ENCODE results near the gene TRDMT1.

The TRDMT1 gene

GRCh38 chr10:17169803-17170202, 31.7 kb downstream of the TRDMT1 start:
- H3K36me3 ChIP-seq (ENCODE audit: insufficient read depth), result no peaks in the 10 kb centered on the region
- no peak overlapping the region for H3K4me3 ChIP-seq (IDR thresholded peaks at IDR 0.05; ENCODE audit: insufficient read depth, low read depth, low read length)
- no peak overlapping the region for H3K9ac ChIP-seq
- H3K27me3 ChIP-seq (ENCODE audit: insufficient read depth, low read depth), result no peaks in the 10 kb centered on the region
- no peak for TF ChIP-seq CTCF (conservative IDR thresholded peaks at IDR 0.05; ENCODE audit: low read depth, low read length)
- no peak overlapping the region for H3K27ac ChIP-seq
- no peaks in the 10 kb centered on the region for H4K20me1 ChIP-seq (ENCODE audit: insufficient read depth)
- H2AFZ ChIP-seq (ENCODE audit: low read depth), result no peak overlapping the region
- no peaks in the 10 kb centered on the region for H3K79me2 ChIP-seq (ENCODE audit: insufficient read depth, low read depth)
- H3K4me1 ChIP-seq (ENCODE audit: low read depth, poor library complexity, severe bottlenecking), result no peaks in the 10 kb centered on the region
- no peak overlapping the region for H3K4me2 ChIP-seq

GRCh38 chr10:17166699-17167098, 34.8 kb downstream of the TRDMT1 start:
- H3K9ac ChIP-seq, result no peak overlapping the region
- H3K4me3 ChIP-seq (IDR thresholded peaks at IDR 0.05; ENCODE audit: insufficient read depth, low read depth, low read length), result no peak overlapping the region
- no peak overlapping the region for H3K27ac ChIP-seq
- H3K79me2 ChIP-seq (ENCODE audit: insufficient read depth, low read depth), result no peaks in the 10 kb centered on the region
- H3K4me1 ChIP-seq (ENCODE audit: low read depth, poor library complexity, severe bottlenecking), result no peaks in the 10 kb centered on the region
- H3K36me3 ChIP-seq (ENCODE audit: insufficient read depth), result no peaks in the 10 kb centered on the region
- no peak overlapping the region for H2AFZ ChIP-seq (ENCODE audit: low read depth)
- no peak overlapping the region for H3K4me2 ChIP-seq
- H3K27me3 ChIP-seq (ENCODE audit: insufficient read depth, low read depth), result no peaks in the 10 kb centered on the region
- no peak for TF ChIP-seq CTCF (conservative IDR thresholded peaks at IDR 0.05; ENCODE audit: low read depth, low read length)
- no peaks in the 10 kb centered on the region for H4K20me1 ChIP-seq (ENCODE audit: insufficient read depth)

- Histone ChIP-seq H3K27ac (no peak overlapping the region), H3K4me3 (IDR thresholded peaks at IDR 0.05; ENCODE audit: insufficient read depth, low read depth, low read length) (no peak overlapping the region), H3K79me2 (ENCODE audit: insufficient read depth, low read depth) (no peaks in the 10 kb centered on the region), H3K4me1 (ENCODE audit: low read depth, poor library complexity, severe bottlenecking) (no peaks in the 10 kb centered on the region), H4K20me1 (ENCODE audit: insufficient read depth) (no peaks in the 10 kb centered on the region), H3K9ac (no peak overlapping the region), H3K27me3 (ENCODE audit: insufficient read depth, low read depth) (no peaks in the 10 kb centered on the region), H3K36me3 (ENCODE audit: insufficient read depth) (no peaks in the 10 kb centered on the region), H3K4me2 (no peak overlapping the region), H2AFZ (ENCODE audit: low read depth) (no peak overlapping the region)
- no peak for TF ChIP-seq CTCF (conservative IDR thresholded peaks at IDR 0.05; ENCODE audit: low read depth, low read length)
These were observed 38.6 kb downstream of the TRDMT1 start for GRCh38 chr10:17162828-17163227.

DNA sequence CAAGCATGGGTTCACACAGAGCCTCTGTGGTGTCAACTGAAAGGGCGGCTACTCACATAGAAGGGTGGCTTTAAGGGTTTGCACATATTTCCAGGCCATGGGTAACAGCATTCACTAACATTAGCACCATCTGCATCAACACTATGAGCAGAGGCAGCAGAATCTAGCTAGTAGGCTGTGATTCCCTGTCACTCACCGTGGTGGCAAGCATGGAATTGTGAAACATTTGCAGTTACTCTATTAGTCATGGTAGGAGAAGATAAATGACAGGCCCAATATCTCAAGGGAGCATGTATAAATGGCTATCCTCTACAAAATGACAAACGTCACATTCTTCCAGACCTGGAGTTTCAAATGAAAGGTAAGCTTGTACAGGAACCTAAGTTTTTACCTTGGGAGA, 39.7 kb downstream of the TRDMT1 start:
- Histone ChIP-seq H3K4me1 (ENCODE audit: low read depth, poor library complexity, severe bottlenecking) (no peaks in the 10 kb centered on the region), H3K36me3 (ENCODE audit: insufficient read depth) (no peaks in the 10 kb centered on the region), H3K27ac (no peak overlapping the region), H3K27me3 (ENCODE audit: insufficient read depth, low read depth) (no peaks in the 10 kb centered on the region), H4K20me1 (ENCODE audit: insufficient read depth) (no peaks in the 10 kb centered on the region), H3K9ac (no peak overlapping the region), H3K79me2 (ENCODE audit: insufficient read depth, low read depth) (no peaks in the 10 kb centered on the region), H3K4me2 (no peak overlapping the region), H2AFZ (ENCODE audit: low read depth) (no peak overlapping the region), H3K4me3 (IDR thresholded peaks at IDR 0.05; ENCODE audit: insufficient read depth, low read depth, low read length) (no peak overlapping the region)
- no peak for TF ChIP-seq CTCF (conservative IDR thresholded peaks at IDR 0.05; ENCODE audit: low read depth, low read length)

DNA sequence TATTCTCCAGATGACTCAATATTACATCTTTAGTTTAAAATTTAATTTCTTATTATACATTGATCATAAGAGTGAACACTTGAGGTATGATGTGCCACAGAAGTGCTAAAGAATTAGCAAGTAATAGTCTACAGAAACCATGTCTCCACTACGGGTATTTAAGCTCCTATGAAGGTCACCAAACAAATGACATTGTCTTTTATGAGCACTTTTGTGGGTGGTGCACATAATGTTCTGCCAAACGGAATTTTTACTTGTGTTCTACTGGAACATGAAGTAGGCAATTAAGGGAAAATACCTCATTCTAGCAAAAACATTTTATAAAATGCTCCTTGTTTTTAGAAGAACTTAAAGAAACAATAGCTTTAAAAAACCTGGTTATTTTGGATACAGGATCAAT, 44.4 kb downstream of the TRDMT1 start:
- Histone ChIP-seq H3K79me2 (ENCODE audit: insufficient read depth, low read depth) (no peaks in the 10 kb centered on the region), H3K27me3 (ENCODE audit: insufficient read depth, low read depth) (no peaks in the 10 kb centered on the region), H3K9ac (no peak overlapping the region), H3K4me2 (no peak overlapping the region), H3K27ac (no peak overlapping the region), H3K36me3 (ENCODE audit: insufficient read depth) (no peaks in the 10 kb centered on the region), H3K4me3 (IDR thresholded peaks at IDR 0.05; ENCODE audit: insufficient read depth, low read depth, low read length) (no peak overlapping the region), H2AFZ (ENCODE audit: low read depth) (no peak overlapping the region), H4K20me1 (ENCODE audit: insufficient read depth) (no peaks in the 10 kb centered on the region), H3K4me1 (ENCODE audit: low read depth, poor library complexity, severe bottlenecking) (no peaks in the 10 kb centered on the region)
- TF ChIP-seq CTCF (conservative IDR thresholded peaks at IDR 0.05; ENCODE audit: low read depth, low read length), result no peak
